OCI-LY1 (cell line): ENCODE measurements around the gene CDH19.

Experiments
- H2AFZ ChIP-seq: fragments of 200-600 bp; sonication (generic), shearing (Covaris generic); 2 replicates; pipeline ENCODE4 v1.6.0; 2014; ENCODE audit warnings: antibody characterized with exemption, mild to moderate bottlenecking, low read length
- H3F3A ChIP-seq: fragments of 200-600 bp; sonication (generic), shearing (Covaris generic); 2 replicates; pipeline ENCODE4 v1.6.0; 2014; ENCODE audit warnings: mild to moderate bottlenecking, antibody characterized with exemption, low read length, moderate library complexity; ENCODE audit not compliant: insufficient read depth
- H3K27ac ChIP-seq: fragments of 200-600 bp; sonication (generic); 2 replicates; pipeline ENCODE4 v1.5.1; 2014; ENCODE audit warnings: low read length, mixed run types, mild to moderate bottlenecking, low read depth; ENCODE audit not compliant: poor library complexity, severe bottlenecking
- H3K27me3 ChIP-seq: fragments of 200-600 bp; sonication (generic); 2 replicates; pipeline ENCODE4 v1.6.0; 2014; ENCODE audit warnings: antibody characterized with exemption, mild to moderate bottlenecking, low read length, moderate library complexity; ENCODE audit not compliant: insufficient read depth
- H3K36me3 ChIP-seq: fragments of 200-600 bp; sonication (generic); 2 replicates; pipeline ENCODE4 v1.6.1; 2014; ENCODE audit warnings: mild to moderate bottlenecking, antibody characterized with exemption, low read length, moderate library complexity, mixed read lengths; ENCODE audit not compliant: insufficient read depth
- H3K4me1 ChIP-seq: fragments of 200-600 bp; sonication (generic); 2 replicates; pipeline ENCODE4 v1.5.1; 2014; ENCODE audit warnings: mild to moderate bottlenecking, low read length, moderate library complexity; ENCODE audit not compliant: insufficient read depth, severe bottlenecking
- H3K4me2 ChIP-seq: fragments of 200-600 bp; sonication (generic), shearing (Covaris generic); 2 replicates; pipeline ENCODE4 v1.6.1; 2014; ENCODE audit warnings: low read length
- H3K4me3 ChIP-seq: fragments of 200-600 bp; sonication (generic); 2 replicates; pipeline ENCODE4 v1.5.1; 2014; ENCODE audit warnings: low read length, low read depth, mild to moderate bottlenecking, mixed read lengths; ENCODE audit not compliant: poor library complexity, severe bottlenecking
- H3K79me2 ChIP-seq: fragments of 200-600 bp; shearing (Covaris generic); 2 replicates; pipeline ENCODE4 v1.6.1; 2016; ENCODE audit warnings: mixed run types, low read length, mixed read lengths; ENCODE audit not compliant: insufficient read depth
- H3K9ac ChIP-seq: fragments of 200-600 bp; sonication (generic), shearing (Covaris generic); 2 replicates; pipeline ENCODE4 v1.6.1; 2014; ENCODE audit warnings: mild to moderate bottlenecking, low read length, mixed read lengths
- H3K9me2 ChIP-seq: fragments of 200-600 bp; sonication (generic), shearing (Covaris generic); 2 replicates; pipeline ENCODE4 v1.6.1; 2014; ENCODE audit warnings: low read depth, mild to moderate bottlenecking, low read length, mixed read lengths
- H3K9me3 ChIP-seq: fragments of 200-600 bp; shearing (Covaris generic); 2 replicates; pipeline ENCODE4 v1.6.1; 2014; ENCODE audit warnings: low read length, mixed read lengths
- H4K20me1 ChIP-seq: fragments of 200-600 bp; sonication (generic), shearing (Covaris generic); 2 replicates; pipeline ENCODE4 v1.6.0; 2016; ENCODE audit warnings: mild to moderate bottlenecking, low read length; ENCODE audit not compliant: insufficient read depth
- EZH2 ChIP-seq: fragments of 200-600 bp; sonication (generic), shearing (Covaris generic); IDR thresholded peaks from 2 replicates; pipeline ENCODE4 v1.8.0; 2017; ENCODE audit warnings: borderline replicate concordance, mixed run types, mild to moderate bottlenecking, antibody characterized with exemption, low read length, moderate library complexity, mixed read lengths
- TF ChIP-seq, protein P1 (sequence below): fragments of 200-600 bp; sonication (generic), shearing (Covaris generic); IDR thresholded peaks from 2 replicates; pipeline ENCODE4 v1.5.1; 2017; ENCODE audit warnings: mild to moderate bottlenecking, antibody characterized with exemption, low read length, moderate library complexity, mixed read lengths

The CDH19 gene

DNA sequence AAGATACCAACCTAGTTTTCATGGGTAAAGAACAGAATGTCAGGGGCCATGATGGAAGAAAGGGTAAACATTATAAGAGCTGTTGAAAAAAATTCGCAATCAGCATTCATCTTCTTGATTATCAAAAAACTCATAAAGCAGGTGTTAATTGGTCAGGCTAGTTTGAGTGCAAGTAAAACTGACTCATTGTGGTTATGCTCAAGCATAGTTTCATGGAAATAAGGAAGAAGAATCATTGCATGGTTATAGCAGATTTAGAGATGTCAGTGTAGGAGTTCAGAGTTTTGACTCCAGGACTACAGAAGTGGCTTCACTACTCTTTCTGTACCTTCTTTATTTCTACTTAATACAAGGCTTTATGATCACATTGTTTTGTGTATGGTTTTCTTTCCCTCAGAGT is 26.9 kb upstream of the CDH19 start:
- Histone ChIP-seq H3F3A (no peaks in the 10 kb centered on the region), H3K4me1 (no peaks in the 10 kb centered on the region), H3K79me2 (no peaks in the 10 kb centered on the region), H3K4me3 (no peak overlapping the region), H3K27ac (no peak overlapping the region), H3K36me3 (no peaks in the 10 kb centered on the region), H4K20me1 (no peaks in the 10 kb centered on the region), H3K9ac (no peak overlapping the region), H2AFZ (no peak overlapping the region), H3K9me2 (no peaks in the 10 kb centered on the region), H3K27me3 (no peaks in the 10 kb centered on the region), H3K9me3 (no peaks in the 10 kb centered on the region), H3K4me2 (no peak overlapping the region)
- TF ChIP-seq, protein P1, sequence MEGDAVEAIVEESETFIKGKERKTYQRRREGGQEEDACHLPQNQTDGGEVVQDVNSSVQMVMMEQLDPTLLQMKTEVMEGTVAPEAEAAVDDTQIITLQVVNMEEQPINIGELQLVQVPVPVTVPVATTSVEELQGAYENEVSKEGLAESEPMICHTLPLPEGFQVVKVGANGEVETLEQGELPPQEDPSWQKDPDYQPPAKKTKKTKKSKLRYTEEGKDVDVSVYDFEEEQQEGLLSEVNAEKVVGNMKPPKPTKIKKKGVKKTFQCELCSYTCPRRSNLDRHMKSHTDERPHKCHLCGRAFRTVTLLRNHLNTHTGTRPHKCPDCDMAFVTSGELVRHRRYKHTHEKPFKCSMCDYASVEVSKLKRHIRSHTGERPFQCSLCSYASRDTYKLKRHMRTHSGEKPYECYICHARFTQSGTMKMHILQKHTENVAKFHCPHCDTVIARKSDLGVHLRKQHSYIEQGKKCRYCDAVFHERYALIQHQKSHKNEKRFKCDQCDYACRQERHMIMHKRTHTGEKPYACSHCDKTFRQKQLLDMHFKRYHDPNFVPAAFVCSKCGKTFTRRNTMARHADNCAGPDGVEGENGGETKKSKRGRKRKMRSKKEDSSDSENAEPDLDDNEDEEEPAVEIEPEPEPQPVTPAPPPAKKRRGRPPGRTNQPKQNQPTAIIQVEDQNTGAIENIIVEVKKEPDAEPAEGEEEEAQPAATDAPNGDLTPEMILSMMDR, result no peak
- TF ChIP-seq EZH2, result no peak

DNA sequence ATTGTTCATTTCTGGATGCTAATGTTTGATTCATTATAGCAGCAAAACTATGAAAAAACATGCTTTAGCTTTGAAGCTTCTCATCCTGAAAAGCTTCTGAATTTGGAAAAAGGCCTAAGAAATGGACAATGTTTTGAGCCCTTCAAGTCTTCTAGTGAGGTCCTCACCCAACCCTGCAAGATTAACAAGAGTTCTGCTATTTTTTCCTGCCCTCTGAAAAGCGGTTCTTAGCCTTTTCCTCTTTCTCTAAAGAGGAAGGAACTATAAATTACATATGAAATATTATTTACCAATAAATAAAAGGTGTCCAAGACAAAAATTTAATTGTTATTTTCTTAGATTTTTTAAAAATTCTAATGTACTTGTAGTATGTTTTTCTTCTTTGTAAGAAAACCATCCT is 19.9 kb upstream of the CDH19 start:
- no peak for TF ChIP-seq EZH2
- TF ChIP-seq, protein P1, result no peak
- H3K9me2 ChIP-seq, result no peaks in the 10 kb centered on the region
- H3K36me3 ChIP-seq, result no peaks in the 10 kb centered on the region
- H3K9ac ChIP-seq, result no peak overlapping the region
- H3K79me2 ChIP-seq, result no peaks in the 10 kb centered on the region
- H3K9me3 ChIP-seq, result no peaks in the 10 kb centered on the region
- no peaks in the 10 kb centered on the region for H3K4me1 ChIP-seq
- H3K4me2 ChIP-seq, result no peak overlapping the region
- no peak overlapping the region for H2AFZ ChIP-seq
- no peak overlapping the region for H3K4me3 ChIP-seq
- no peaks in the 10 kb centered on the region for H3K27me3 ChIP-seq
- no peaks in the 10 kb centered on the region for H3F3A ChIP-seq
- H4K20me1 ChIP-seq, result no peaks in the 10 kb centered on the region
- no peak overlapping the region for H3K27ac ChIP-seq

DNA sequence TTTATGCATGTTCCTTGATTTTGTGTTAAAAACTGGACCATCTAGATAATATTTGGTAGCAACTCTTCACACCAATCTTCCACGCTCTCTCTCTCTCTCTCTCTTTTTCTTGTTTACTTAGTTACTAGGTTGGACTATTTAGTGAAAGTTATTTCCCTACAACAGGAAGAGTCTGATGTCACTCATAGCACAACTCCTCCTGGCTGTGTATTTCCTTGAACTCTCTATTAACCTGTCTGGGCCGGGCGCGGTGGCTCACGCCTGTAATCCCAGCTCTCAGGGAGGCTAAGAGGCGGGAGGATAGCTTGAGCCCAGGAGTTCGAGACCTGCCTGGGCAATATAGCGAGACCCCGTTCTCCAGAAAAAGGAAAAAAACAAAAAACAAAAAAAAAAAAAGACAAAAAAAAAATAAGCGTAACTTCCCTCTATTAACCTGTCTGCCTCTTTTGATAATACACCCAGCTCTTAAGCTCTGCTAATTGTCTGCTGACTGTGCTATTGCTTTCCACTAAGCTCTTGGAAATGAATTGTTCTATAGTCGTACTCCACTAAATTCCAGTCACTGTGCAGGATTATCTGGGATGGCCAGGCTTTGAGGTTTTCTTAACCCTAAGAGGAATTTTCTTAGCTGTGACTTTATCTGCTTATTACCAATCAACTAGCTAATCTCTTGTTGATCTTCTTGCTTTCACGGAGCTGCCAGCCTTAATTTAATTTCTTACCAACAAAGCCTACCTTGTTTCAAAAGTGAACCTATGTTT is 18.1 kb upstream of the CDH19 start:
- Histone ChIP-seq H3K27me3 (no peaks in the 10 kb centered on the region), H3K27ac (no peak overlapping the region), H2AFZ (no peak overlapping the region), H3K9ac (no peak overlapping the region), H3K4me1 (no peaks in the 10 kb centered on the region), H4K20me1 (no peaks in the 10 kb centered on the region), H3K4me2 (no peak overlapping the region), H3K36me3 (no peaks in the 10 kb centered on the region), H3K9me2 (no peaks in the 10 kb centered on the region), H3K79me2 (no peaks in the 10 kb centered on the region), H3K4me3 (no peak overlapping the region), H3K9me3 (no peaks in the 10 kb centered on the region), H3F3A (no peaks in the 10 kb centered on the region)
- no peak for TF ChIP-seq EZH2
- TF ChIP-seq, protein P1, result no peak
